Endothelial cell of umbilical vein (primary cell): ENCODE data around the gene DUS1L. TPM values are rescaled to one million over a fixed set of nuclear protein-coding genes. Genes with fewer than 3 reads are reported as not detected.

Source experiments
- BruUV-seq: library from RNA; stranded (reverse); fragments of 400-500 nt; replicated peaks from 2 replicates; lab custom pipeline; 2021; lab: Mats Ljungman, UMichigan
- CTCF ChIA-PET: fragments of 300-600, 350-600 bp; sonication (Branson Sonifier 250); formaldehyde crosslinking; loops from one replicate; lab custom pipeline; 2021; ENCODE audit warnings: antibody characterized with exemption, inconsistent platforms; lab: Charles Lee
- POLR2A ChIA-PET: fragments of 300-600, 350-600 bp; sonication (Branson Sonifier 250); formaldehyde crosslinking; loops from one replicate; lab custom pipeline; 2021; ENCODE audit warnings: antibody characterized with exemption, inconsistent platforms; lab: Charles Lee
- DNase-seq: peaks from one replicate; pipeline ENCODE4 v3.0.0-alpha.2; 2011; ENCODE audit warnings: low read depth, low spot score
- FAIRE-seq: peaks from 2 replicates; lab custom pipeline; 2011; peaks lifted over from hg19 to GRCh38; lab: Jason Lieb, UNC
- H2AFZ ChIP-seq: 2 replicates; pipeline ENCODE4 v1.6.0; 2012; ENCODE audit warnings: low read depth, low read length, control low read depth, inconsistent platforms
- H3K27ac ChIP-seq: 2 replicates; pipeline ENCODE4 v1.5.1; 2011; ENCODE audit warnings: low read depth, mild to moderate bottlenecking, control low read depth, low read length, moderate library complexity; ENCODE audit not compliant: insufficient read depth
- H3K27me3 ChIP-seq, 2 experiments: 2 replicates each; pipeline versions ENCODE4 v1.6.0 to v1.6.1; 2011; ENCODE audit warnings: low read length in 2 of 2, mixed read lengths in 1 of 2; ENCODE audit not compliant: control insufficient read depth in 2 of 2, insufficient read depth in 2 of 2
- H3K36me3 ChIP-seq, 2 experiments: 2 replicates in 1 of 2; 3 replicates in 1 of 2; pipeline ENCODE4 v1.5.1; 2011; ENCODE audit warnings: low read length in 2 of 2, mild to moderate bottlenecking in 1 of 2, moderate library complexity in 1 of 2; ENCODE audit not compliant: control insufficient read depth in 2 of 2, insufficient read depth in 2 of 2; ENCODE audit errors: extremely low read depth in 1 of 2
- H3K4me1 ChIP-seq: 3 replicates; pipeline ENCODE4 v1.5.1; 2011; ENCODE audit warnings: mild to moderate bottlenecking, low read length; ENCODE audit not compliant: control insufficient read depth, insufficient read depth; ENCODE audit errors: extremely low read depth
- H3K4me2 ChIP-seq: 2 replicates; pipeline ENCODE4 v1.6.1; 2011; ENCODE audit warnings: low read length, control low read depth, mixed read lengths; ENCODE audit not compliant: insufficient read depth
- H3K4me3 ChIP-seq, 3 experiments: fragments of 200-600 bp in 1 of 3; sonication (generic), shearing (Covaris generic) in 1 of 3; replicated peaks in 1 of 3; 2 replicates each; pipeline ENCODE4 v1.5.1; 2011 to 2016; ENCODE audit warnings: control low read depth in 3 of 3, low read length in 3 of 3, mild to moderate bottlenecking in 2 of 3, inconsistent platforms in 1 of 3, low read depth in 1 of 3, moderate library complexity in 1 of 3; ENCODE audit not compliant: insufficient read depth in 1 of 3
- H3K79me2 ChIP-seq: 2 replicates; pipeline ENCODE4 v1.6.0; 2012; ENCODE audit warnings: low read length, inconsistent platforms; ENCODE audit not compliant: control insufficient read depth, insufficient read depth
- H3K9ac ChIP-seq: replicated peaks from 2 replicates; pipeline ENCODE3; 2011; ENCODE audit warnings: low read length, control low read depth; ENCODE audit not compliant: insufficient read depth; ENCODE audit errors: extremely low read depth
- H3K9me1 ChIP-seq: replicated peaks from 3 replicates; pipeline ENCODE4 v1.6.0; 2011; ENCODE audit warnings: mild to moderate bottlenecking, low read length; ENCODE audit not compliant: control insufficient read depth, insufficient read depth; ENCODE audit errors: extremely low read depth
- H3K9me3 ChIP-seq: replicated peaks from 2 replicates; pipeline ENCODE4 v1.5.1; 2012; ENCODE audit warnings: low read length, inconsistent platforms; ENCODE audit not compliant: control insufficient read depth, insufficient read depth
- H4K20me1 ChIP-seq: replicated peaks from 2 replicates; pipeline ENCODE3; 2011; ENCODE audit warnings: mild to moderate bottlenecking, low read length; ENCODE audit not compliant: control insufficient read depth, insufficient read depth; ENCODE audit errors: extremely low read depth
- CTCF ChIP-seq, 2 donors: IDR thresholded peaks; 1 replicate in 1 of 2; 2 replicates in 1 of 2; pipeline ENCODE4 v1.5.1; 2011; ENCODE audit warnings: low read length in 2 of 2, mild to moderate bottlenecking in 2 of 2, moderate library complexity in 2 of 2, control low read depth in 1 of 2, inconsistent platforms in 1 of 2, low read depth in 1 of 2; ENCODE audit not compliant: insufficient read depth in 1 of 2; ENCODE audit errors: extremely low read depth in 1 of 2
- EZH2 ChIP-seq: IDR thresholded peaks from 2 replicates; pipeline ENCODE4 v1.6.1; 2012; ENCODE audit warnings: borderline replicate concordance, low read depth, mild to moderate bottlenecking, moderate library complexity, low read length, inconsistent platforms; ENCODE audit not compliant: severe bottlenecking
- FOS ChIP-seq: IDR thresholded peaks from 2 replicates; pipeline ENCODE4 v1.6.1; 2011; ENCODE audit warnings: mild to moderate bottlenecking, low read length, moderate library complexity, borderline replicate concordance; ENCODE audit not compliant: insufficient read depth
- GATA2 ChIP-seq: IDR thresholded peaks from 2 replicates; pipeline ENCODE4 v1.7.0; 2011; ENCODE audit warnings: low read depth, mild to moderate bottlenecking, moderate library complexity, mixed read lengths, low read length; ENCODE audit not compliant: insufficient read length, insufficient read depth
- JUN ChIP-seq: IDR thresholded peaks from 2 replicates; pipeline ENCODE4 v1.6.1; 2011; ENCODE audit warnings: borderline replicate concordance, low read depth; ENCODE audit not compliant: insufficient read length, insufficient read depth
- MAX ChIP-seq: IDR thresholded peaks from 2 replicates; pipeline ENCODE4 v1.6.1; 2011; ENCODE audit not compliant: insufficient read depth, insufficient read length
- MYC ChIP-seq: IDR thresholded peaks from one replicate; pipeline ENCODE4 v1.6.1; 2011; ENCODE audit warnings: mild to moderate bottlenecking, low read depth, low read length
- POLR2A ChIP-seq: IDR thresholded peaks from 2 replicates; pipeline ENCODE4 v1.6.1; 2012; ENCODE audit warnings: low read depth, mild to moderate bottlenecking, control low read depth, low read length
- POLR2AphosphoS5 ChIP-seq: IDR thresholded peaks from 2 replicates; pipeline ENCODE4 v1.6.1; 2012; ENCODE audit warnings: low read depth, mild to moderate bottlenecking, control low read depth, low read length, moderate library complexity; ENCODE audit not compliant: insufficient read depth
- dilution Hi-C: fragments of 300-500 bp; cut with MboI; formaldehyde crosslinking; loops from one replicate; pipeline ENCODE4 v1.15.0; 2019; ENCODE audit warnings: low sequenced_read_pairs; ENCODE audit not compliant: extremely low pct_ligation_motif_present
- intact Hi-C: fragments of 100-400 bp; cut with micrococcal nuclease; formaldehyde crosslinking; loops from one replicate; pipeline ENCODE4 v1.10.0; 2022
- polyA plus RNA-seq, 4 experiments: library from polyadenylated mRNA; depleted of rRNA in 3 of 4; stranded (reverse) in 3 of 4; unstranded in 1 of 4; fragments of >200 nt; gene quantifications; 2 replicates each; pipeline versions ENCODE4 v1.2.1 to v1.2.3, GENCODE V29; 2011 to 2012; ENCODE audit warnings: missing spikeins in 1 of 4
- total RNA-seq: library from RNA; stranded (reverse); gene quantifications from 2 replicates; pipeline ENCODE4 v1.2.3, GENCODE V29; 2021

DUS1L gene
- total and polyA plus RNA-seq, 2 donors (not counting 3 experiments of a cell fraction or from before 2014, with no cell fraction given): 60.1 to 92.9 TPM

- ChIA-PET POLR2A (no interaction called here), CTCF (interaction anchor here (0.6 to 4.2 kb wide), 39 partner anchors 8 to 308 kb away, joined by 3 to 127 read pairs (median 4); partner anchors contain the start of genes CENPX, DCXR, FASN and GPS1)
- no peak overlapping the region for H2AFZ ChIP-seq
- intact Hi-C loops: loop anchor here (1.0 to 10.0 kb wide), 5 partner anchors 69 to 385 kb away; partner anchors contain the start of genes CCDC57, FASN, HEXD and OGFOD3
- BruUV-seq: no TSS peak
- H3K4me1 ChIP-seq: peaks cover 10% of the 10 kb centered on the region
- no peaks in the 10 kb centered on the region for H3K27me3 ChIP-seq
- no peak for DNase-seq
- no peak overlapping the region for H3K9ac ChIP-seq
- H3K9me3 ChIP-seq: no peaks in the 10 kb centered on the region
- TF ChIP-seq JUN (no peak), CTCF (IDR thresholded peaks at IDR 0.05; ENCODE audit: extremely low read depth in 1 of 2, insufficient read depth in 1 of 2, low read depth in 1 of 2, low read length in 2 of 2) (no peak), EZH2 (no peak), POLR2AphosphoS5 (no peak)
- no peak overlapping the region for H3K4me3 ChIP-seq
- H4K20me1 ChIP-seq: no peaks in the 10 kb centered on the region
- peaks cover 4% of the 10 kb centered on the region for H3K79me2 ChIP-seq
- no peak overlapping the region for H3K27ac ChIP-seq
- H3K36me3 ChIP-seq: no peaks in the 10 kb centered on the region
- dilution Hi-C loops: no loop called here
- no peak overlapping the region for H3K4me2 ChIP-seq
- no peak for FAIRE-seq
- H3K9me1 ChIP-seq: no peaks in the 10 kb centered on the region
These were observed 35.6 kb downstream of the DUS1L start for GRCh38 chr17:82029990-82030469.

- H2AFZ ChIP-seq: no peak overlapping the region
- no peaks in the 10 kb centered on the region for H3K9me1 ChIP-seq
- no peak overlapping the region for H3K9ac ChIP-seq
- ChIA-PET POLR2A (no interaction called here), CTCF (interaction anchor here (1.0 to 4.2 kb wide), 12 partner anchors 8 to 309 kb away, joined by 3 to 127 read pairs (median 14); partner anchors contain the start of genes CENPX, DCXR, GPS1 and LRRC45)
- peaks cover 10% of the 10 kb centered on the region for H3K4me1 ChIP-seq
- H3K79me2 ChIP-seq: peaks cover 4% of the 10 kb centered on the region
- H3K4me2 ChIP-seq: no peak overlapping the region
- H3K9me3 ChIP-seq: no peaks in the 10 kb centered on the region
- no peak overlapping the region for H3K27ac ChIP-seq
- FAIRE-seq (no peak), DNase-seq (no peak)
- BruUV-seq: no TSS peak
- no peak for TF ChIP-seq MAX
- TF ChIP-seq CTCF (IDR thresholded peaks at IDR 0.05; ENCODE audit: extremely low read depth in 1 of 2, insufficient read depth in 1 of 2, low read depth in 1 of 2, low read length in 2 of 2): no peak
- TF ChIP-seq POLR2A: no peak
- TF ChIP-seq POLR2AphosphoS5: no peak
- no peak for TF ChIP-seq MYC
- TF ChIP-seq GATA2: no peak
- no peak for TF ChIP-seq EZH2
- no peak for TF ChIP-seq FOS
- no peak for TF ChIP-seq JUN
- H3K4me3 ChIP-seq: no peak overlapping the region
- intact Hi-C loops: loop anchor here (10.0 kb wide), 1 partner anchor 185 kb away; the partner anchor contains the start of gene CCDC57
- dilution Hi-C loops: no loop called here
- H4K20me1 ChIP-seq: no peaks in the 10 kb centered on the region
- H3K36me3 ChIP-seq: no peaks in the 10 kb centered on the region
- H3K27me3 ChIP-seq: no peaks in the 10 kb centered on the region
These were observed 36.2 kb downstream of the DUS1L start for GRCh38 chr17:82029391-82029790.
